GM18520 (cell line): ENCODE results near the gene USPL1.
A peak's percentile ranks its signal among the peaks of the same experiment; 100 is the strongest.
"Not testable (repeated sequence)": the region's sequence is repeated elsewhere in the genome, so short reads cannot be mapped to it uniquely, and the experiment has no call there.

ENCODE experiments used
- ATAC-seq: cut with Tn5 transposase; IDR thresholded peaks from one replicate; pipeline ENCODE4 v1.9.1; 2021; ENCODE audit not compliant: unreplicated experiment

USPL1 gene

GRCh38 chr13:30615866-30616541 is 1.7 kb upstream of the USPL1 start:
- no peak for ATAC-seq

DNA sequence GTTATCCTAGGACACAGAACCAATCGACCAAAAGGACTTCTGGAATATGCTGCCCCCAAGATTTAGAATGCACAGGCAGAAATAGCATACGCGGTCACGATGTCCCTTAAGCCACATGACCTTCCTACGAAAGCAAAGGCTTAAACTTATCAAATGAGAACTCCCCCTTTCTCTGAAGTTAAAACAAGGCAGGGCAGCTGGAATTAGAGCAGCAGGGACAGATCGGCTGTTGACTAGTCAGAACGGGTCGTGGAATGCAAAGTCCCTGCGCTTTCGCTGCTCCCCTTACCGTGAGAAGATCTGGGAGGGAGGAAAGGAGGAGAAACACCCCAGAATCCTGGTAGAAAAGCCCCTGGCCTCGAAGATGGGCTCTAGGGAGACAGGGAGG is 799 bp upstream of the USPL1 start:
- peak; percentile 4 for ATAC-seq

DNA sequence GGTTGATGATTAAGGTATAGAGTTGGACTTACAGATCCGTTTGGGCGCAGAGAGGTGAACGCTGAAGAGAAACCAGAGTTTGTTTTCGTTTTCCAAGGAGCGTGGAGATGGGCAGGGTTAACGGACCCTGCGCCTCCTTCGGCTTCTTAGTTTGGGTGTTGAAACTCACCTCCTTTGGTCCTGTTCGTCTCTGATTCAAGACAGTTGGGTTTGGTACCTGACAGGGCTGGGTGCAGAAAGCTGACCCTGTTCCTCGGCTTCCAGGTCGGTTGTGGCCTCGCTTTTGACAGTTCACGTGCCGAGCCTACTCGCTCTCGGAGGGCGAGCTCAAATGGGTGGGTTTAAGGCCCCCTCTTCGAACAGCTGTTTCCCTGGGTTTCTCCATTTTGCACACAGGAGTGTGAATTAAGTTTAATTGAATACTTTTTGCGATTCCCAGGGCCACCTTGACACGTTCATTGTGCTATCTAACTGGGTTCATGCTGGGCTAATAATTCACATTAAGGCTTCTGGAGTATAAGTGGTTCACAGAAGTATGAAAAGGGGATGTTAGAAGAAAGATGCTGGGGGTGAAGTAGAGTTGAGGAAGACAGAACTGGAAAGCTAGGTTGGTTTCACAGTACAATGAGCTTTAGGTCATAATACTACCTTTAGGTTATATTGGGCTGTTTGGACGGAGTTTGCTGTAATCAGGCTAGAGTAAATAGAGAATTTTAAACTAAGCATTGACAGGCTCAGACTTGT is 638 bp downstream of the USPL1 start:
- no peak for ATAC-seq

DNA sequence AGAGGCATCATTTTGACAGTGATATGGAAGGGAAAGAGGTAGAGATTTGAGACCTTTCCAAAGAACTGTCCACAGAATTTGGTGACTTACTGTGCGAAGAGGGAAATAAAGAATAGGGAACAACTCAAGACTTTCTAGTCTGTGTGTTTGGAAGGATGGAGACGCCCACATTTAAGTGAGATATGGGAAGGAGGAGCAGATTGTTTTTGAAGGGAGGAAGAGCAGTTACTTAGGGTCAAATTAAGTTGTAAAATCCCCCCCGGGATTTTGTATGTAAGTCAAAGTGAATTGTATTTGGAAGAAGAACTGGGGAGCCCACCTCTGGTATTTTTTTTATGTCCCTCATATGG is 1.2 kb downstream of the USPL1 start:
- ATAC-seq, result no peak

GRCh38 chr13:30619731-30620130 is 2.0 kb downstream of the USPL1 start:
- ATAC-seq, result no peak

DNA sequence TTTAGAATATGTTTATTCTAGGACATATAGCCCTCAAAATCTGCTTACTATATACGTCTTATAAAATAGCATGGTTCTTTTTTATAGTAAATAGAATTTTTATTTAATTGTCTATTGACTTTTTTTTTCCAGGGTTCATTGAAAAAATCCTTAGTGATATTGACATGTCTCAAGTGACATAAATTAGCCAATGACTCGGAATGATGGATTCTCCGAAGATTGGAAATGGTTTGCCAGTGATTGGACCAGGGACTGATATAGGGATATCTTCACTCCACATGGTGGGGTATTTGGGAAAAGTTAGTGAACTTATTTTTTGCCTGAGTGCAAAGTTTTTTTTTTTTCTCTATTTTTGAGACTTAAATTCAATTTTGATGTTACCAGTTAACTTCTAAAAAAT is 3.2 kb downstream of the USPL1 start:
- ATAC-seq, result no peak

DNA sequence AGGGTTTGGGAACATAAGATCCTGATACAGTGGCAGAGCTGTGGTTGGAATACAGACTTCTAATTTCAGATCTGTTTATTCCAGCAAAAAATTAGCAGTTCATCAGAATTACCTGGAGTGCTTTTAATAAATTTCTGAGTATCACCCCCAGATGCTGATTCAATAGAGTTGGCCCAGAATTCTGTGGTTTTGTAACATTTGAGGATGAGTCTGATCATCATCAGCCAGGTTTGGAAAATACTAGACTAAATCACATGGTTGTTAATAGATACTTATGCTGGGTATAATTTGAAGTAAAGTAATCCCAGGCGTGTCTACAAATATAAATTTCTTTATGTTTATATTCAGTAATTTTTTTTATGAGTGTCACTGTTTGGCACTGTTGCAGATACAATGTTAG is 4.8 kb downstream of the USPL1 start:
- ATAC-seq, result no peak

DNA sequence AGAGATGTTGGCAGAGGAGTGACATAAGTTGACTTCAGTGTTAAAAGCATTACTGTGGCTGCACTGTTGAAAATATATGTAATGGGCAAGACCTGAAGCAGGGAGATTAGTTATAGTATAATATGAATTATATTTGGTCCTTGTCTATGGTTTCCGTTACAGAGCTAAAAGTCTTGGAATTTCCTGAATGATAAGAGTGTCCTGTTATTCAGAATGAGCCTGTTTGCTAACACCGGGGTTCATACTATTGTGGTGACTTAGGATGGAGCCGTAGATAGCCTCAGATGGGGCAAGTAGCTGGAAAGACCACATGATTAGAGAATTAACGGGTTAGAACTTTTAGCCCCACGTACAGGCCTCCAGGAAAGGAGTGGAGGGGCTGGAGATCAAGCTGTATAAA is 5.7 kb downstream of the USPL1 start:
- ATAC-seq, result no peak

GRCh38 chr13:30624630-30625029 is 6.9 kb downstream of the USPL1 start:
- no peak for ATAC-seq

- ATAC-seq, result no peak
These were observed 11.8 kb downstream of the USPL1 start for GRCh38 chr13:30629527-30629926.

GRCh38 chr13:30633861-30634260 is 16.1 kb downstream of the USPL1 start:
- ATAC-seq, result no peak

GRCh38 chr13:30634838-30635237 is 17.1 kb downstream of the USPL1 start:
- ATAC-seq, result no peak

- no peak for ATAC-seq
These were observed 20.6 kb downstream of the USPL1 start for GRCh38 chr13:30638301-30638700.

DNA sequence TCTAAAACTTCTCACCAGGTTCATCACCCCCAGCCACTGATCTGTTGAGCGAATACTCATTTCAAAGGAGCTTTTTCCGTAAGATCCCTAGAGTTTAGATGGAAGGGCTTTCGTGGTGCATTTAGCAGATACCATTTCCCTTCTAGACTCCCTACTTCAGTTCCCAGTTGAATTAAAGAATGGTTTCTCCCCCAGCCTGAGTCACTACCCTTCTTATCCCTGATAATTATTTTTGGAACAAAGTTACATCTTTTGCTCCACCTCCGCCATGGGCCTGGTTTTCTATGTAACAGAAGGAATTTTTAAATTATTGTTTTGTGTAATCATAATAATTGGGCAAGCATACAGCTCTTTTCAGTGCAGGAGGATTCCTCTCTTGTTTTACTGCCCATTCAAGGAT is 22.0 kb downstream of the USPL1 start:
- ATAC-seq, result no peak

- ATAC-seq, result not testable (repeated sequence)
These were observed 23.5 kb downstream of the USPL1 start for GRCh38 chr13:30641173-30641572.

DNA sequence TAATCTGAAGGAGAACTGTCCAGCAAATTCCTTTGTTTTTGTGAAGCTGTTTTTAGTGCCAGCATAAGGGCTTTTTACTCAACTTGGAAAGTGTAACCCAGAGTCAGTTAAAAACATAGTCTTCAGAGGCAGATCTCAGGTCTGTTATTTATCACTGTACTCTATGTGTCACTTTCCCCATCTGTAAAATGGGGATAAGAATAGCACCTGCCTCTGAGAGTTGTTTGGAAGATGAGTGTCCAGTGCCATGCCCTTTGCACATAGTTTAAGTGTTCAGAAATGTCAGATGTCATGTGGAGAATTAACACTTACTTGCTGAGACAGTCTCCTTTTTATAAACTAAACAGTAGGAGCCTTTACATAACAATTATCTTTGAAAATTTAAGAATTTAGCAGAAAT is 27.9 kb downstream of the USPL1 start:
- no peak for ATAC-seq

- ATAC-seq, result no peak
These were observed 29.7 kb downstream of the USPL1 start for GRCh38 chr13:30647420-30647819.

DNA sequence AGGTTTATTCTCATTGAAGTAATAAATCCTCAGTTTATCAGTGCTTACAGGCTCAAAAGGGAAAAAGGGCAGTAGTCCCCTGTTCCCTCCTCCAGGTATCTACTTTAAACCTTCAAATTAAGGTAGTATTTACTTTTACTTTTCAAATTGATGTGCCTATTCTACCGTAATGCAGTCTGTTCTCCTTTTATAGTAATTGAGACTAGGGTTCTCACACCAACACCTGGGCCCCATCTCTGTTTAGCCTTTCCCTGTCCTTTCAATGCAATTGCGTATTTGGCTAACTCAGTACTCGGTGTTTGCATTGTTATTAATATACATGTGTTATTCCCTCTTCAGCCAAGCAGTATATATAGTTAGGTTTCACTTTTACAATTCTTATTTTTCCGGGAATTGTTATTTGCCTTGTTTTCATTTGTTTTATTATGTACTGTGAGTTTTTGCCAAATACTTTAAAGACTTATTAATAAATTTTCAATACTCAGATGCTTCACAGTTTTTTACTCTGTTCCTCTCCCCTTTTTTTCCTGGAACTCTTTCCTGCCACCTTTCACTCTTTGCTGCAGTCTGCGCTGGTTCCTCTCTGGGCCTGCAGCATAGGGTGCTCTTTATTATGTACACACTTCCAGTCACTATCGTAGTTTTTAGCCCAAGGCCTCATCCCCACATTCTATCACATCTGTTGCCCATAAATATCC is 30.3 kb downstream of the USPL1 start:
- ATAC-seq, result no peak

DNA sequence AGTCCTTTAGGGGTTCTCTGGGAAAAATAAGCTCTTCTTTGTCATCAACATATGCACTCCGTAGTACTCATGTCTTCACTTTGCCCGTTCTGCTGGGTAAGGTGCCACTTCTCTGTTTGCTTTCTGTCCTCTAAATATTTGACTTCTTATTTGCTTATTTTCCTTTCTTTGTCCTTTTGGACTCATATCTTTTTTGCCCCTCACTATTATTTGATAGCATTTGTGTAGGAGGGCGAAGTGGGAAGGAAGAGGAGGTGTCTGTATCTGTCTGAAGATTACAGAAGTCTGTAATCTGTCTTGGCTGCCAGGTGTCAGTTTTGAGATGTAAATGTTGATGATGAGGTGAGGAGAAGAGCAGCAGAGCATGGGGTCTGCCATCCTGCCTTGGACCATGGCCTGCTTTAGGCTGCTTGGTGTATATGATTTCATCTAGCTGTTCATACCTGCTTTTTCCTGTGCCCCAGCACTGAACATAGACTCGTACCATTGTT is 30.8 kb downstream of the USPL1 start:
- ATAC-seq, result no peak

DNA sequence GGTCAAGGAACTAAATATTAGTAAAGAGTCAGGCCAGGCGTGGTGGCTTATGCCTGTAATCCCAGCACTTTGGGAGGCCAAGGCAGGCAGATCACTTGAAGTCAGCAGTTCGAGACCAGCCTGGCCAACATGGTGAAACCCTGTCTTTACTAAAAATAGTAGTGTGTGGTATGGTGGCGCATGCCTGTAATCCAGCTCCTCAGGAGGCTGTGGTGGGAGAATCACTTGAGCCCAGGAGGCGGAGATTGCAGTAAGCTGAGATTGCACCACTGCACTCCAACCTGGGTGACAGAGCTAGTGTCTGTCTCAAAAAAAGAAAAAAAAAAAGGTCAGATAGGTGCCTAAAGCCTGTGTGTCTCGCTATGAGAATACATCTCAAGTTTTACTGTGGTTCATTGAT is 33.9 kb downstream of the USPL1 start:
- ATAC-seq, result not testable (repeated sequence)

- no peak for ATAC-seq
These were observed 35.1 kb downstream of the USPL1 start for GRCh38 chr13:30652746-30653386.

- ATAC-seq, result no peak
These were observed 36.7 kb downstream of the USPL1 start for GRCh38 chr13:30654430-30654829.
